ENCODE measurements around the gene GRIPAP1.

Gene GRIPAP1

GRCh38 chrX:48935301-48935670 is 66.8 kb downstream of the GRIPAP1 start:
- no peak overlapping the region for H3K4me3 ChIP-seq (ENCODE audit: low read depth, low read length)
- TF ChIP-seq CTCF (IDR thresholded peaks at IDR 0.05), result no peak
- H3K79me2 ChIP-seq, result peaks cover 12% of the 10 kb centered on the region
- H3K36me3 ChIP-seq (ENCODE audit: control insufficient read depth, insufficient read depth, low read length), result no peaks in the 10 kb centered on the region
- H3K4me1 ChIP-seq, result peaks cover under 1% of the 10 kb centered on the region
- no peak overlapping the region for H3K27ac ChIP-seq
- H2AFZ ChIP-seq, result no peak overlapping the region
- H3K9ac ChIP-seq, result no peak overlapping the region
- no peak overlapping the region for H3K4me2 ChIP-seq (ENCODE audit: low read length)
- H3K27me3 ChIP-seq (ENCODE audit: control insufficient read depth, insufficient read depth, low read length), result no peaks in the 10 kb centered on the region
- H3K9me3 ChIP-seq (ENCODE audit: control insufficient read depth, low read length), result no peaks in the 10 kb centered on the region

GRCh38 chrX:48934581-48935300 is 67.3 kb downstream of the GRIPAP1 start:
- Histone ChIP-seq H3K79me2 (peaks cover 8% of the 10 kb centered on the region), H3K27ac (no peak overlapping the region), H3K27me3 (ENCODE audit: control insufficient read depth, insufficient read depth, low read length) (no peaks in the 10 kb centered on the region), H3K36me3 (ENCODE audit: control insufficient read depth, insufficient read depth, low read length) (no peaks in the 10 kb centered on the region), H3K9me3 (ENCODE audit: control insufficient read depth, low read length) (no peaks in the 10 kb centered on the region), H3K4me3 (ENCODE audit: low read depth, low read length) (no peak overlapping the region), H3K4me1 (no peaks in the 10 kb centered on the region), H3K9ac (no peak overlapping the region), H2AFZ (no peak overlapping the region), H3K4me2 (ENCODE audit: low read length) (no peak overlapping the region)
- TF ChIP-seq CTCF (IDR thresholded peaks at IDR 0.05), result no peak

GRCh38 chrX:48933757-48934156 is 68.3 kb downstream of the GRIPAP1 start:
- no peak overlapping the region for H2AFZ ChIP-seq
- no peaks in the 10 kb centered on the region for H3K79me2 ChIP-seq
- no peaks in the 10 kb centered on the region for H3K27me3 ChIP-seq (ENCODE audit: control insufficient read depth, insufficient read depth, low read length)
- no peaks in the 10 kb centered on the region for H3K4me1 ChIP-seq
- no peak overlapping the region for H3K4me2 ChIP-seq (ENCODE audit: low read length)
- TF ChIP-seq CTCF (IDR thresholded peaks at IDR 0.05), result no peak
- H3K9ac ChIP-seq, result no peak overlapping the region
- H3K27ac ChIP-seq, result no peak overlapping the region
- H3K9me3 ChIP-seq (ENCODE audit: control insufficient read depth, low read length), result no peaks in the 10 kb centered on the region
- no peak overlapping the region for H3K4me3 ChIP-seq (ENCODE audit: low read depth, low read length)
- no peaks in the 10 kb centered on the region for H3K36me3 ChIP-seq (ENCODE audit: control insufficient read depth, insufficient read depth, low read length)

GRCh38 chrX:48927736-48928382 is 74.2 kb downstream of the GRIPAP1 start:
- H3K36me3 ChIP-seq (ENCODE audit: control insufficient read depth, insufficient read depth, low read length), result no peaks in the 10 kb centered on the region
- TF ChIP-seq CTCF (IDR thresholded peaks at IDR 0.05), result no peak
- no peak overlapping the region for H2AFZ ChIP-seq
- no peak overlapping the region for H3K27ac ChIP-seq
- H3K9ac ChIP-seq, result no peak overlapping the region
- H3K9me3 ChIP-seq (ENCODE audit: control insufficient read depth, low read length), result no peaks in the 10 kb centered on the region
- no peak overlapping the region for H3K4me3 ChIP-seq (ENCODE audit: low read depth, low read length)
- no peaks in the 10 kb centered on the region for H3K27me3 ChIP-seq (ENCODE audit: control insufficient read depth, insufficient read depth, low read length)
- no peak overlapping the region for H3K4me2 ChIP-seq (ENCODE audit: low read length)
- no peaks in the 10 kb centered on the region for H3K79me2 ChIP-seq
- no peaks in the 10 kb centered on the region for H3K4me1 ChIP-seq

- H3K4me3 ChIP-seq (ENCODE audit: low read depth, low read length), result no peak overlapping the region
- no peaks in the 10 kb centered on the region for H3K36me3 ChIP-seq (ENCODE audit: control insufficient read depth, insufficient read depth, low read length)
- no peaks in the 10 kb centered on the region for H3K79me2 ChIP-seq
- H3K9me3 ChIP-seq (ENCODE audit: control insufficient read depth, low read length), result no peaks in the 10 kb centered on the region
- no peak overlapping the region for H3K4me2 ChIP-seq (ENCODE audit: low read length)
- H2AFZ ChIP-seq, result no peak overlapping the region
- no peaks in the 10 kb centered on the region for H3K4me1 ChIP-seq
- no peak overlapping the region for H3K9ac ChIP-seq
- no peak overlapping the region for H3K27ac ChIP-seq
- no peaks in the 10 kb centered on the region for H3K27me3 ChIP-seq (ENCODE audit: control insufficient read depth, insufficient read depth, low read length)
- TF ChIP-seq CTCF (IDR thresholded peaks at IDR 0.05), result no peak
Observed at GRCh38 chrX:48927123-48927522, 74.9 kb downstream of the GRIPAP1 start.
